Measurements from ENCODE around the gene TSPAN8. TPM values are rescaled to one million over a fixed set of nuclear protein-coding genes. Genes with fewer than 3 reads are reported as not detected.
A peak's percentile ranks its signal among the peaks of the same experiment; 100 is the strongest.
"Not testable (repeated sequence)": the region's sequence is repeated elsewhere in the genome, so short reads cannot be mapped to it uniquely, and the experiment has no call there.

The TSPAN8 gene
- total RNA-seq, 1 donor: 15.5 TPM

- no peak for DNase-seq (ENCODE audit: low read depth)
- no peak for TF ChIP-seq CTCF (IDR thresholded peaks at IDR 0.05; ENCODE audit: insufficient read depth, low read length)
- H3K4me3 ChIP-seq (ENCODE audit: low read depth, low read length): no peak overlapping the region
Observed at GRCh38 chr12:71159878-71160277, 2.1 kb upstream of the TSPAN8 start.

GRCh38 chr12:71159264-71159663 is 1.5 kb upstream of the TSPAN8 start:
- TF ChIP-seq CTCF (IDR thresholded peaks at IDR 0.05; ENCODE audit: insufficient read depth, low read length): no peak
- DNase-seq (ENCODE audit: low read depth): no peak
- no peak overlapping the region for H3K4me3 ChIP-seq (ENCODE audit: low read depth, low read length)

GRCh38 chr12:71158361-71158882 is 623 bp upstream of the TSPAN8 start:
- DNase-seq (ENCODE audit: low read depth): peak; percentile 78
- TF ChIP-seq CTCF (IDR thresholded peaks at IDR 0.05; ENCODE audit: insufficient read depth, low read length): no peak
- H3K4me3 ChIP-seq (ENCODE audit: low read depth, low read length): no peak overlapping the region

GRCh38 chr12:71155225-71155624 is 2.6 kb downstream of the TSPAN8 start:
- no peak for DNase-seq (ENCODE audit: low read depth)
- TF ChIP-seq CTCF (IDR thresholded peaks at IDR 0.05; ENCODE audit: insufficient read depth, low read length): no peak
- H3K4me3 ChIP-seq (ENCODE audit: low read depth, low read length): no peak overlapping the region

- TF ChIP-seq CTCF (IDR thresholded peaks at IDR 0.05; ENCODE audit: insufficient read depth, low read length): no peak
- DNase-seq (ENCODE audit: low read depth): peak; percentile 41
- no peak overlapping the region for H3K4me3 ChIP-seq (ENCODE audit: low read depth, low read length)
Observed at GRCh38 chr12:71152851-71153250, 4.9 kb downstream of the TSPAN8 start.

- not testable (repeated sequence) for DNase-seq (ENCODE audit: low read depth); H3K4me3 ChIP-seq (ENCODE audit: low read depth, low read length)
Observed at GRCh38 chr12:71150041-71150440, 7.8 kb downstream of the TSPAN8 start.

GRCh38 chr12:71144682-71145081 is 13.1 kb downstream of the TSPAN8 start:
- no peak for DNase-seq (ENCODE audit: low read depth)
- TF ChIP-seq CTCF (IDR thresholded peaks at IDR 0.05; ENCODE audit: insufficient read depth, low read length): no peak

More at GRCh38 chr12:71144682-71145081, 13.1 kb downstream of the TSPAN8 start:
- H3K4me3 ChIP-seq (ENCODE audit: low read depth, low read length): no peak overlapping the region

Measured in fibroblast of the aortic adventitia (primary cell).